Hematopoietic multipotent progenitor cell (in vitro differentiated cells): ENCODE measurements around the gene SLC22A1. TPM values are rescaled to one million over a fixed set of nuclear protein-coding genes. Genes with fewer than 3 reads are reported as not detected.
"Not testable (repeated sequence)": the region's sequence is repeated elsewhere in the genome, so short reads cannot be mapped to it uniquely, and the experiment has no call there.

ENCODE experiments used
- DNase-seq, 3 donors: peaks; one replicate each; pipeline ENCODE4 v3.0.0-alpha.2; 2011 to 2015; ENCODE audit warnings: low read depth in 2 of 3, low spot score in 2 of 3
- total RNA-seq: library from RNA; depleted of rRNA; stranded (reverse); fragments of >200 nt; gene quantifications from one replicate; pipeline ENCODE4 v1.2.3, GENCODE V29; 2012

SLC22A1 gene
- total RNA-seq, 1 donor = under 0.01 TPM

DNA sequence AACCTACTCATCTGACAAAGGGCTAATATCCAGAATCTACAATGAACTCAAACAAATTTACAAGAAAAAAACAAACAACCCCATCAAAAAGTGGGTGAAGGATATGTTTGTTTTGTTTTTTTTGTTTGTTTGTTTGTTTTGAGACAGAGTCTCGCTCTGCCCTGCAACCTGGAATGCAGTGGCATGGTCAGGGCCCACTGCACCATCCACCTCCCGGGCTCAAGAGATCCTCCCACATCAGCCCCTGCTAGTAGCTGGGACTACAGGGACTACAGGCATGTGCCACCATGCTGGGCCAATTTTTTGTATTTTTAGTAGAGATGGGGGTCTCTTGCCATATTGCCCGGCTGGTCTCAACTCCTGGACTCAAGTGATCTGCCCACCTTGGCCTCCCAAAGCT, 44.3 kb downstream of the SLC22A1 start:
- DNase-seq = not testable (repeated sequence)

DNA sequence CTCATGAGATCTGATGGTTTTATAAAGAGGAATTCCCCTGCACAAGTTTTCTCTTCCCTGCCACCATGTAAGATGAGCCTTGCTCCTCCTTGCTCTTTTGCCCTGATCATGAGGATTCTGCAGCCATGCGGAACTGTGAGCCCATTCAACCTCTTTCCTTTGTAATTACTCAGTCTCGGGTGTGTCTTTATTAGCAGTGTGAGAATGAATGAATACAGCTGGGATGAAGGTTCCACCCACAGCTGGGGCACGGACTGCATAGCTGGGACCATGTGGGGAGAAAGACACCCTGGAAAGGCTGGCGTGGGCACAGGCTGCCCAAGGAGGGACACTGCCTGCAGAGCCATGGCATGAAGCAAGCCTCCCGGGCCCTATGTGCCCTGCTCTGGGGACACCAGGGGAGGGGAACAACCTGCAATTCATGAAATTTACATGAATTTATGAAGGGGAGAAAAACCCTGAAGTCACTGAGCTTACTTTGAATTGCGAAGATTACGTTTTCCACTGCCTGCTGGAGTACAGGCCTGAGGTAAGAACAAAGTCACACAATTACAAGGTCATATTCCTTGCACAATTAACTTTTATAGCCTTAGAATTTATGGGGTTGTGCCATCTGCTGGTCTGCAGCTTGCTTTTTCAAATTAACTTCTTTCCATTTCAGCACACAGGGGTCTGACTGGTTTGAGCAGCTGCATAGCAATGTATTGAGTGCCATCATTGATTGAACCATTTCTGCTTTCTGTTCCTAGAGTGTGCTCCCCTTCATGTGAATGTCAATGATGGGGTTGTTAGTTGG, 46.2 kb downstream of the SLC22A1 start:
- no peak for DNase-seq

DNA sequence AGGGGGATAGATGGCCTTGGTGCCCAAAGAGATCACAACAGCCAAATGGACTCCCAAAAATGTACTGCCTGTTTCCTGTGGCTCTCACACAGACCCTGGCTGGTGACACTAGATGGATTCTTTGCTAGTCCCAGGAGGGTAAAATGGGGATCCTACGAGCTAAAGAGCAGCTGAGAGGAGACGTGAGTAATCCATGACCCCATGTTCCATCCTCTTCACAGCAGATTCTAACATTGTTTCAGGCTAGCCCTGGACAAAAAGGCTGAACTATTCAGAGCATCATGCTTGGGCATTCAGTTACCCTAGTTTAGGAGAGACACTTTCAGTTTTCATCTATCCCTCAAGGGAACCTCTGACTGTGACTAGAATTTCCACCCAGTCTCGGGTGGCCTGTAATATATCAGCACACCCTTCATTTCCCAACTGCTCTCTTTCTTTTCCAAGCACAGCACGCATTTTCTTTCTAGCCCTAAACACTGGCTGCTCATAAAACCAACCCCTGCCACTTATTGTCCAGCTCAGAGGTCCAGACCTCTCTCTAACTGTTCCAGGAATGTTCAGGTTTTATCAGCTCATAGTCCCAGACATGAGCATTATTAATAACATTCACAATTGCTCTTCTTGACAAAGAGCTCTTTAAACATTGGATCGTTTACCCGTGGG, 48.5 kb downstream of the SLC22A1 start:
- DNase-seq = no peak

DNA sequence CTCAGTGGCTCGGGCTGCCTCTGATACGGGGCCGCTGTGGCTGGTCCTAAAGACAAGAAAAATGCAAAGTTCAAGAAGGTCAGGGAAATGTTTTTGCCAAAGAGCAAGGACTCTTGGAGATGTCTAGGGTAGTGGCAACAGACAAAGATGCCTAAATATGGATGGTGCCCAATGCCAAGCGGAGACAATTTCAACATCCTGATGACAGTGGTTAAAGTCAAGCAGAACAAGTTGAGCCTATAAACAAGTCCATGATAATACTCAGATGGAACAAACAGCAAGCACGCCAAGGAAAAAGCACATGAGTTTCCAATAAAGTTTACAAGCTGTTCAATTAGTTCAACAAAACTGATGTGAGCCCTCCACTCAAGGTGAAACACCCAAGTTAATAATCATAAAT, 51.1 kb downstream of the SLC22A1 start:
- DNase-seq = no peak

DNA sequence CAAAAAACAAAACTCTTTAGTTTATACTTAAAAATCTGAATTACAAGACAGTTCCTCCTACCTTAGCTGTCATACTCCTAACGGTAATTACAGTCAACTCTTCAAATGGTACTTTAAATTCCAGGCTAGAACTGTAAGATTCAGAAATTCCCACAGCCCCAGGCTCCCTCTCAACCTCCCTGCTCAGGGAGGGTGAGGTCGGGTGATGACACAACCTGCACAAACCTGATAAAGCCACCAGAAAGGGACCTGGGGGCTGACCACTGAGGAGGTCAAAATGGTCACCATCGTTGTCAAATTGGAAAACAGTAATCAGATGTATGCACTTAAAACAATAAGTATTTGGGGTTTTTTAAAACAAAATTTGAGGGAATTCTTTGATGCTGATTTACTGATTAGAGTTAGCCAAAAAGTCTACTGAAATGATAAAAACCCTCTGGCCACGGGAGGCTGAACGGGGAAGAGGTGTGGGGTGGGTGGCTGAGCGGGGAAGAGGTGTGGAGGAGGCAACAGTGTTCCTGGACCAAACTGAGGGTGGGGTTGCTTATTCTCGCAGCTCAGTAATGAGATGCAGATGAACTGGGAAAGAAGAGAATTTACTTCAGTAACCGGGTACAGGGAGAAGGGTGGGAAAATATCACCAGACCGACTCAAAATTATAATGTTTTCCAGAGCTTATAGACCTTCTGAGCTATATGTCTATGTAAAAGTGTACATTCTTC, 52.4 kb downstream of the SLC22A1 start:
- no peak for DNase-seq

DNA sequence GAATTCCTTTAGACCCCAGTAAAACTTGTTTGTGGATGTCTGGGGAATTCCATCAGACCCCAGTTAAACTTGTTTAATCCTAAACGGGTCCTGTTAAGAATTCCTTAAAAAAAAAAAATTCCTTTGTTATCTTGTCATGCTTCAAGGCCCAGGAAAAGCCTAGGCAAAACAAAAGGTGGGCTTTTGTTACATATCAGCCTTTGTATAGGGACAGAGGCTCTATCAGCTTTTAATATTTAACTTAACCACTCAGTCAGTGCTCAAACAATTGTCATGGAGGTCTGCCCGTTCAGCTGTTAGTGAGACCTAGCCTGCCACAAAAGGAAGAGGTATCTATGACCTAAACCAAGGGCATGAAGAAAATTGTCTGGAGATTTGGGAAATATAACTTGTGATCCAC, 53.1 kb downstream of the SLC22A1 start:
- DNase-seq = no peak

DNA sequence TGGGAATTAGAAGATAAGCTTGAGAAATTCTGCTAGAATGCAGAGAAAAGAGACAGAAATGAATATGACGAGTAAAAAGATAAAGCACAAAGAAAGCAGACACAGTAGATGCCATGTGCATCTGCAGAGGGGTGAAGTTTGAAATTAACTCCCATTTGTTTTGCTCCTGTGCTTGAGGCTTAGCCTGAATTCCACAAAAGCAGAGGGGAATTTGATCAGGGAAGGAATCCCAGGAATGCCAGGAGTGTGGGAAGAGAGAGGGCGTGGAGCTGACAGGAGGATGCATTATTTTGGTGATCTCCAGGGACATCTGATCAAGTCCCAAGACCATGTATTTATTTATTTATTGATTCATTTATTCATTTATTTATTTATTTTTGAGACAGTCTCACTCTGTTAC, 55.6 kb downstream of the SLC22A1 start:
- no peak for DNase-seq

DNA sequence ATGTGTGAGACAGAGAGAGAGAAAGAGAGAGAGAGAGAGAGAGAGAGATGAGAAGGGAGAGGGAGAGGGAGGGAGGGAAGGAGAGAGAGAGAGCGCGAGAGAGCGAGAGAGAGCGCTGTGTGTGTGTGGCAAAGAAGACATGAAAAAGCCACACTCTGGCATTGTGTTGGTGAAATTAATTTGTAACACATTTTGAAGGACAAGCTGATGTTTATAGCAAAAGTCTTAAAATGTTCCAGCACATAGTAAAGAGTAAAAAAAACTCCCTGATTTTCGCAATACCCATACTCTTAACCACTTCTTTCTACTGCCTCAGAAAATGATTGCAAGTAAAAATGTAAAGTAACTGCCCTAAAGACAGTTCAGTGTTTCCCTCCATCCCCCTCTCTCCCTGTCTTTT, 56.7 kb downstream of the SLC22A1 start:
- DNase-seq = no peak

DNA sequence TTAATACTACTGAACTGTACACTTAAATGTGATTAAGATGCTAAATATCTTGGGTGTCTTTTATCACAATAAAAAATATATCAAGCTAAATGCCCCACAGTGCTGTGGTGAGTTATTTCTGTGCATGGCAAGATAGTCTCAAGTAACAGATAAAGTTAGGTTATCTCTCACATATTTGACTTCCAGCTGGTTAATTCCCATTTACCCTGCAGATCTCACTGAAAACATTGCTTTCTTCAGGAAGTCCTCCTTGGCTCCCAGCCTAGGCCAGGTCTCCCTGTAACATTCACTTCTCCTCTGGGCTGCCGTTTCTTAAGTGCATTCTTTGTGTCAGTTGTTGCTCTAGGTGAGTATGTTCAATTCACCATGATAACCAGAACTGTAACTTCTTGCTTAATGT, 59.1 kb downstream of the SLC22A1 start:
- DNase-seq = no peak

DNA sequence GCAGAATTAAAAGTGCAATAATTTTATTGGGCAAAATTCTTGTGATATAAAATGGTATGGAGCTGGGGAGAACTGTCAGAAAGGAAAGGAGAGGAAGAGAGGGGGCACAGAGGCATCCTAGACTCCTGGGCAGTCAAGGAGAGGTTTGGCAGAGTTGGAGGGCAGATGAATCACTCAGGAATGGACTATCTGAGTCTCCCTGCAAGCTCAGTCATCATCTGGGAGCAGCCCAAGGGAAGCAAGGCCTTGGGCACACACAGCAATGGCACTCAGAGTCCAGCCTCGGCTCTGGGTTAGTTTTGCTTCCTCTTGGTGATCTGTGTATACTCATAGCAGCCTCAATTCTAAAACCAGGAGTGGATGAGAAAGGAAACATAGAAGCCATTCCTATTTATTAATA, 67.2 kb downstream of the SLC22A1 start:
- no peak for DNase-seq

DNA sequence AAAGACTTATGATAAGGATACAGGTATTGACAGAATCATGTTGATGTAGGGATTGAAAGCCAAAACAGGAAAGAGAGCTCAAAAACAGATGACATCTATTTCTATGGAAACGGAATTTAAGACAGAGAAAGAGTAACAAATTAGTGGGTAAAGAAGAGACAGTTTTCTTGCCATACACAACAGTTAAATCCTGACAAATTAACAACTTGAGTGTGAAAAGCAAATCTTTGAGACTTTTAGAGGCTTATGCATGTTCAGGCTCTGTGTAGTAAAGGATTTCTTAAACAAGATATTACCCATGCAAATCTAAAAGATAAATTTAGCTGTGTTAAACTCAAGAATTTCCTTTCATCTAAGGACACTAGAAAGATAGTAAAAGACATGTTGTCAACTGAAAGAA, 68.5 kb downstream of the SLC22A1 start:
- no peak for DNase-seq

DNA sequence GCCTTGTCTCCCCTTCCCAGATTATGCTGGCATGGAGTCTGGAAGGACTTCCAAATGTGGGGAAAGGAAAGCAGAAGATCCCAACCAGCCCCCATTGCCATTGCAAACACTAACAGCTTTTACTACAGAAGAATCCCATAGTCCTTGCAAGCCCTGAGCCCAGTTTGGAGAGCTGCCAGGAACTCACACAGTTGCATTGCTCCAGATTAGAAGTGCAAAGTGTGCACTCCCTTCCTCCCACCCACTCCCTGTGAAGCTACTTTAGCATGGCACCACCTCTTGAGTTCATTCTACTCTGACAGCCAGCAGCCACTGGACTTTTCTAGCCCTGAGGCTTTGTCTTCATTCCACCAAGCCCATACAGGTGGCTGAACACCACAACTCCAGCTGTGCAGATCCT, 69.4 kb downstream of the SLC22A1 start:
- DNase-seq = no peak

DNA sequence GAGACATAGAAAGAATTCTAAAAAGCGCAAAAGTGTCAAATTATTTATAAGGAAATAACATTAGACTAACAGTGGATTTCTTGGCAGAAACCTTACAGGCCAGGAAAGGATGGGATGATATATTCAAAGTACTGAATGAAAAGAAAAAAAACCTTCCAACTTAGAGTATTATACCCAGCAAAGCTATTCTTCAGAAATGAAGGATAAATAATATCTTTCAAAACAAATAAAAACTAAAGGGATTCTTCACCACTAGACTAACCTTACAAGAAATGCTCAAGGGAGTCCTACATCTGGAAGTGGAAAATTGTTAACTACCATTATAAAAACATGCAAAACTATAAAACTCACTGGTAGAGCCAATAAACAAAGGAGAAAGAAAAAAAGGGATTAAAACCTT, 71.2 kb downstream of the SLC22A1 start:
- DNase-seq = no peak

DNA sequence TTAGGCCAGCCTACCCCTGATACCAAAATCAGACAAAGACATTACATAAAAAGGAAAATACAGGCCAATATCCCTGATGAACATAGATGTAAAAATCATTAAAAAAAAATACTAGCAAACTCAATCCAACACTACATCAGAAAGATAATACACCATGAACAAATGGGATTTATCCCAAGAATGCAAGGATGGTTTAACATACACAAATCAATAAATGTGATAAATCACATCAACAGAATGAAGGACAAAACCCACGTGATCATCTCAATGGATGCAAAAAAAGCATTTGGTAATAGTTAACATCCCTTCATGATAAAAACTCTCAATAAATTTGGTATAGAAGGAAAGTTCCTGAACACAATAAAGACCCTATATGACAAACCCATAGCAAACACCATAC, 73.2 kb downstream of the SLC22A1 start:
- no peak for DNase-seq

DNA sequence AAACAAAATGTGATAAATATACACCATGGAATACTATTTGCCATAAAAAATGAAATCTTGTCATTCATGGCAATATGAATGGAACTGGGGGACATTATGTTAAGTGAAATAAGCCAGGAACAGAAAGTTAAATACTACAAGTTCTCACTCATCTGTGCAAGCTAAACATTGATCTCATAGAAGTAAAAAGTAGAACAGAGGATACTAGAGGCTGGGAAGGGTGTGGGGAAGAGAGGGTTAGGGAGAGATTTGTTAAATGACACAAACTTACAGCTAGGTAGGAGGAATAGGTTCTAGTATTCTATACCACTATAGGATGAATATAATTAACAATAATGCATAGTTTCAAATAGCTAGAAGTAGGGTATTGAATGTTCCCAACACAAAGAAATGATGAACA, 76.0 kb downstream of the SLC22A1 start:
- DNase-seq = no peak

DNA sequence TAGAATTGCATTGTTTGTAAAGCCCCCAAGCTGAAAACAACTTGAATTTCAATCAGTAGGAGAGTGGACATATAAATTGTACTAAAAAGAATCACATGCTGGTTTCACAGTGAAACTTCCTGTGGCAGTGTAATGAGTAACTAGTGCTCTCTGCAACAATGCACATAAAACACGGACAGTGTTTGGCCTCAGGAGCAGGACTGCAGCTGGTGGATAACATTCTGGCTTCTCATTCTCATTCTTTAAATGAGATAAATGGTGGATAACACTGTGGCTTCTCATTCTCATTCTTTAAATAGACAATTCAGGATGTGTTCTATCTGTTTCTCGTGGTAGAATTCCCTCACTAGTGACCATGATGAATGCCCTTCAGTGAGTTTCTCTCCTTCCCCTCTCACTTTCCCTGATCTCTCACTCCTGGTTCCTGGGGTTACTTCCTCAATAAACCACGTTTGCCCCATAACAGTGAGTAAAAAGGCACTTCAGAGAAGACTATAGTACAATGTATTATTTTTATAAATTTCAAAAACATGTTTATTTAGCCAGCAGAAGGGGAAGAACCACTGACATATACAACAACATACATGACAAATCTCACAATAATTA, 77.1 kb downstream of the SLC22A1 start:
- DNase-seq = no peak

DNA sequence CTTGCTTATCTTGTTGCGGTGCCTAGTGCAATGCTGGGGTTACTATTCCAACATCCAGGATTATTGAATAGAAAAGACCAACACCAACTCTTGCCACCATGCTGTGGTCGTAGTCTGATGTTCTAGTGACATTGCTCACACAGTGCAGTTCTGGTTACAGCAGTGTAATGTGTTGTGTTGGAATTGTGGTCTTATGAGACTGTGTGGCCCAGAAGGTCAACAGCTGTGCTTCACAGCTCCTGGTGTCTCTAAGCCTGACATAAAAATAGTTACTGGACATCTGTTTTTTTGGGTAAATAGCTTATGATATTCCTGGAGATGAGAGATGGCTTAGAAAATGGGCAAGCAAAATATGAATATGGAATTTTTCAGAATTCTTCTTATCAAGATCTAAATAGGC, 79.4 kb downstream of the SLC22A1 start:
- DNase-seq = no peak

DNA sequence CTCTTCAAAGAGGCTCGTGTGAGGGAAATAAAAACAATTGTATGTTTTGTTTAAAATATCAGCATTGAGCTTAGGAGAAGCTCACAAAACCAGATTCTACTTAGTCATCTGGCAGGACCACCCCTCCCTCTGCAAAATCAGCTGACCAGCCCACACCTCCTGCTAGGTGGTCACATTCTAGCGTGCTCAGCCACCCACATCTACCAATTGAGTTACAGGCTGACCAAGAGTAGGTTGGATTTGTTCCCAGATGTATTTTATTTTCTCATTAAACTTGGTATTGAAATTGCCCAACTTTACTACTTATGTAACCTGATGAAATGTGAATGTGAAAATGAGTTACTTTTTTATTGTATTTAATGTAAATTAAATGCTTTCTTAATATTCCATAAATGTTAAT, 80.8 kb downstream of the SLC22A1 start:
- DNase-seq = no peak

DNA sequence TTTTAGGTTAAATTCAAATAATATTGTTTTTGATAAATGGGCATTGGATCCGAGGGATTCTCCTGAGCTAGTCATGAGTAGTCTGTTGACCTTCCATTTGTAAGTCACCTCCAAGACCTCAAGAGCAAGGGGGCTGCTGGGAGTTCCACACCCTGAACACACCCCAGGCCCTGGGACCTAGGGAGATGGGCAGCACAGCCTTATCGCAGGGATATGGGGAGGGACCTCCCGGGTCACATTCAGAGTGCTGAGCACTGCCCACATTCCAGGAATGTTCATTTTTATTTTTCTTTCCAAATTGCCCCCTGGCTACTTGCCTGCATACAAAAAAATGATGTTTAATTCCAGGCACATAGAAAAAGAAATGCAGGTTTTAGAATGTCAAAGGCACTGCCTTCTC, 81.5 kb downstream of the SLC22A1 start:
- DNase-seq = no peak

DNA sequence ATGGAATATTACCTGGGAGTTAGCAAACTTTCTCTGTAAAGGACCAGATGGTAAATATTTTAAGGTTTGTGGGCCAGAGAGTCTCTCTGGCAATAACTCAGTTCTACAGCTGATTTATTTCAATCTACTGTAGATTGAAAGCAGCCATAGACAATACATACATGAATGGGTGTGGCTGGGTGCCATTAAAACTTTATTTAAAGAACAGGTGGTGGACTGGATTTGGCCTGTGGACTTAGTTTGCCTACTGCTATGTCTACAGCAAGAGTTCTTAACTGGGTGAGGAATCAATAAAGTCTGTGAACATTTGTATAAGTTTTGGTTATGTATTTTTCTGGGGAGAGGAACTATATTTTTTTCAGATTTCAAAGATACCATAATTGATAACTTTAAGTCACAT, 81.9 kb downstream of the SLC22A1 start:
- no peak for DNase-seq

DNA sequence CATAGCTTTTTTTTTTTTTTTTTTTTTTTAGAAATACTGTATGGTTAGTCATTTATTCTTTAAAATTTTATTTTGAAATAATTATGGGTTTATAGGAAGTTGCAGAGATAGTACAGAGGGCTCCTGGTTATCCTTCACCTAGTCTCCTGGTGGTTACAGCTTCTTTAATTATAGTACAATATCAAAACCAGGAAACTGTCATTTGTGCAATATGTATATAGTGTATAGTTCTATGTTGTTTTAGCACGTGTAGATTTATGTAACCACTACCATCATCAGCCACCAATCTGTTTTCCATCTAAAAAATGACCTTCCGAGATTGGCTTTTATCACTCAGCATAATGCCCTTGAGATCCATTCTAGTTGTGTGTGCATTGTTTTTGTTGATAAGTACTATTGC, 82.3 kb downstream of the SLC22A1 start:
- no peak for DNase-seq

DNA sequence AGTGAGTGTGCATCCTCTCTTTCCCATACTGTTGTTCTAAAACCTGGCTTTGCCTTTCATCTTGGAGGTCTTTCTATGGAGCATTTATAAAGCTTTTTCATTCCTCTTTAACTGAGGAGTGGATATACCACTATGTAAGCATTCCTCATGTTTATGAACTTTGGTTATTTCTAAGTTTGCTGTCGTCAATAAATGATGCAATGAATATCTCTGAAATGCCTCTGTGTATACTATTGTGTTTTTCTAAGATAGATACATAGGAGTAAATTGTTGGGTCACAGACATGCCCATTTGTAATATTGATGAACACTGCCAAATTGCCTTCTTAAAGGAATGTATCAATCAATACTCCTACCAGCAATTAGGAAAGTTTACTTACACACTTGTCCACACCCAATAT, 83.1 kb downstream of the SLC22A1 start:
- DNase-seq = no peak
